HepG2 (cell line): ENCODE measurements around the gene POLA2. TPM values are rescaled to one million over a fixed set of nuclear protein-coding genes. Genes with fewer than 3 reads are reported as not detected.
"Not testable (repeated sequence)": the region's sequence is repeated elsewhere in the genome, so short reads cannot be mapped to it uniquely, and the experiment has no call there.

Experiments used
- ATAC-seq: fragments of 200-7000 bp; cut with Tn5 transposase; 3 replicates; pipeline ENCODE4 v1.9.1; 2020; ENCODE audit warnings: mild to moderate bottlenecking, moderate library complexity
- BruUV-seq: library from RNA; stranded (reverse); fragments of 400-500 nt; replicated peaks from 2 replicates; lab custom pipeline; 2021; lab: Mats Ljungman, UMichigan
- CTCF ChIA-PET: fragments of 300-600 bp; formaldehyde crosslinking; extraction: SDS; loops from one replicate; lab custom pipeline; 2021; ENCODE audit warnings: low total read pairs, inconsistent platforms, low intra/inter-chr PET ratio; lab: Yijun Ruan, JAX
- POLR2A ChIA-PET: fragments of 350-600 bp; sonication (Branson Sonifier 250); formaldehyde crosslinking; loops from one replicate; lab custom pipeline; 2020; ENCODE audit warnings: antibody characterized with exemption, inconsistent platforms; lab: Yijun Ruan, JAX
- DNase-seq: peaks from one replicate; pipeline ENCODE4 v3.0.0-alpha.2; 2015; ENCODE audit warnings: low spot score
- FAIRE-seq: peaks from 3 replicates; lab custom pipeline; 2011; peaks lifted over from hg19 to GRCh38; lab: Jason Lieb, UNC
- H2AFZ ChIP-seq: one replicate; pipeline ENCODE4 v1.6.1; 2011; ENCODE audit warnings: low read length, inconsistent platforms
- H3K27ac ChIP-seq: fragments of 300-600 bp; 3 replicates; pipeline ENCODE4 v1.8.0; 2011; ENCODE audit warnings: mixed run types, mild to moderate bottlenecking, mixed read lengths, low read length, inconsistent platforms; ENCODE audit not compliant: insufficient read depth; ENCODE audit errors: extremely low read length
- H3K27me3 ChIP-seq, 2 experiments: fragments of 200-600 bp in 1 of 2; 2 replicates in 1 of 2; 3 replicates in 1 of 2; pipeline versions ENCODE4 v1.6.0 to v1.8.0; 2011; ENCODE audit warnings: low read length in 2 of 2, mild to moderate bottlenecking in 2 of 2, moderate library complexity in 2 of 2, inconsistent platforms in 1 of 2; ENCODE audit not compliant: insufficient read depth in 2 of 2, control insufficient read depth in 1 of 2
- H3K36me3 ChIP-seq, 2 experiments: fragments of 200-600 bp in 1 of 2; replicated peaks in 1 of 2; 2 replicates in 1 of 2; 3 replicates in 1 of 2; pipeline versions ENCODE4 v1.5.1 to v1.8.0; 2011; ENCODE audit warnings: low read length in 2 of 2, inconsistent platforms in 1 of 2; ENCODE audit not compliant: insufficient read depth in 2 of 2, control insufficient read depth in 1 of 2
- H3K4me1 ChIP-seq: 2 replicates; pipeline ENCODE4 v1.5.1; 2012; ENCODE audit warnings: low read length, inconsistent platforms; ENCODE audit not compliant: insufficient read depth
- H3K4me2 ChIP-seq: 2 replicates; pipeline ENCODE4 v1.6.0; 2011; ENCODE audit warnings: low read depth, low read length, inconsistent platforms
- H3K4me3 ChIP-seq, 3 experiments: fragments of 200-600 bp in 1 of 3; sonication (generic), shearing (Covaris generic) in 1 of 3; replicated peaks in 1 of 3; 2 replicates each; pipeline ENCODE4 v1.5.1; 2011 to 2016; ENCODE audit warnings: low read length in 3 of 3, inconsistent platforms in 2 of 3, low read depth in 2 of 3, mild to moderate bottlenecking in 2 of 3, control low read depth in 1 of 3, mixed read lengths in 1 of 3; ENCODE audit not compliant: insufficient read depth in 1 of 3
- H3K79me2 ChIP-seq: one replicate; pipeline ENCODE4 v1.6.1; 2011; ENCODE audit warnings: low read length, inconsistent platforms; ENCODE audit not compliant: insufficient read depth
- H3K9ac ChIP-seq: 2 replicates; pipeline ENCODE4 v1.6.0; 2011; ENCODE audit warnings: mild to moderate bottlenecking, low read depth, low read length, inconsistent platforms; ENCODE audit not compliant: insufficient read depth
- H3K9me3 ChIP-seq: 2 replicates; pipeline ENCODE4 v1.5.1; 2012; ENCODE audit warnings: mild to moderate bottlenecking, low read length
- H4K20me1 ChIP-seq: 2 replicates; pipeline ENCODE4 v1.6.0; 2011; ENCODE audit warnings: inconsistent platforms, mild to moderate bottlenecking, low read length, moderate library complexity; ENCODE audit not compliant: insufficient read depth
- FOXK2 ChIP-seq: fragments of 450-650 bp; IDR thresholded peaks from 2 replicates; pipeline ENCODE4 v1.6.1; 2016
- MYNN ChIP-seq: sonication (generic); formaldehyde crosslinking; IDR thresholded peaks from 2 replicates; pipeline ENCODE4 v1.4.0; 2020; ENCODE audit warnings: mild to moderate bottlenecking, low read depth, missing genetic modification reagents
- SP4 ChIP-seq: sonication (generic); formaldehyde crosslinking; IDR thresholded peaks from 2 replicates; pipeline ENCODE4 v1.8.1; 2023; ENCODE audit warnings: mild to moderate bottlenecking, missing genetic modification reagents
- TFDP1 ChIP-seq: IDR thresholded peaks from 2 replicates; pipeline ENCODE4 v1.6.1; 2016; ENCODE audit warnings: missing compliant biosample characterization, missing genetic modification reagents, borderline replicate concordance
- YEATS2 ChIP-seq: sonication (generic); formaldehyde crosslinking; IDR thresholded peaks from 2 replicates; pipeline ENCODE4 v1.4.0; 2020; ENCODE audit warnings: missing genetic modification reagents, borderline replicate concordance
- ZFP62 ChIP-seq: sonication (generic); formaldehyde crosslinking; IDR thresholded peaks from 2 replicates; pipeline ENCODE4 v1.4.0; 2020; ENCODE audit warnings: missing genetic modification reagents
- ZNF574 ChIP-seq: sonication (generic); formaldehyde crosslinking; IDR thresholded peaks from 2 replicates; pipeline ENCODE4 v1.4.0; 2020; ENCODE audit warnings: missing genetic modification reagents
- WGBS: methylation state at CpG from one replicate; pipeline ENCODE4 v1.1.6; 2017; ENCODE audit warnings: low lambda C conversion rate; 5-methylcytosine and 5-hydroxymethylcytosine counted together
- in situ Hi-C: cut with HindIII; loops from 2 replicates; pipeline ENCODE4 v1.10.0; 2017; ENCODE audit warnings: low pct_unique_long_range_greater_than_20kb; ENCODE audit not compliant: extremely low pct_ligation_motif_present
- intact Hi-C: fragments of 100-400 bp; cut with micrococcal nuclease; formaldehyde crosslinking; loops from one replicate; pipeline ENCODE4 v1.10.0; 2022; ENCODE audit not compliant: unreplicated experiment
- polyA plus RNA-seq, 8 experiments: library from polyadenylated mRNA; depleted of rRNA in 3 of 8; stranded (reverse) in 7 of 8; unstranded in 1 of 8; fragments of >200 nt; fragmentation: Illumina TruSeq in 4 of 8; extraction: Trizol in 4 of 8; gene quantifications; 2 replicates each; pipeline versions ENCODE4 v1.2.1 to v1.2.3, GENCODE V29; 2011 to 2016; ENCODE audit warnings: low read depth in 4 of 8, missing spikeins in 1 of 8, mixed read lengths in 1 of 8; ENCODE audit not compliant: insufficient read depth in 1 of 8
- total RNA-seq, 5 experiments: library from RNA; depleted of rRNA; stranded (reverse); fragments of >200 nt; fragmentation: Illumina TruSeq; extraction: Trizol; gene quantifications; 2 replicates each; pipeline ENCODE4 v1.2.3, GENCODE V29; 2016; ENCODE audit warnings: low read depth in 1 of 5

POLA2 gene
- total and polyA plus RNA-seq, 2 of the 13 experiments (the other 11 are each of a cell fraction or from before 2014, with no cell fraction given) = 9.7 to 15.6 TPM

GRCh38 chr11:65243797-65244196 lies 18.0 kb upstream of the POLA2 start (continued):
- TF ChIP-seq ZNF574 = no peak
- no peak for TF ChIP-seq SP4
- TF ChIP-seq TFDP1 (CRISPR knock-in tag) = no peak
- no peak for TF ChIP-seq ZFP62
- TF ChIP-seq YEATS2 = no peak
- no peak for TF ChIP-seq FOXK2
- TF ChIP-seq MYNN (CRISPR knock-in tag) = no peak

GRCh38 chr11:65245046-65245445 lies 16.7 kb upstream of the POLA2 start:
- H3K27ac ChIP-seq, H4K20me1 ChIP-seq, CTCF ChIA-PET, DNase-seq, H3K4me2 ChIP-seq, H3K79me2 ChIP-seq, H3K4me1 ChIP-seq, in situ Hi-C loops, FAIRE-seq, POLR2A ChIA-PET, ATAC-seq, H3K4me3 ChIP-seq, H2AFZ ChIP-seq, BruUV-seq, H3K36me3 ChIP-seq, intact Hi-C loops, H3K9me3 ChIP-seq, H3K9ac ChIP-seq, H3K27me3 ChIP-seq: not testable (repeated sequence)
- WGBS = 67% methylated on average over 8 of the region's 8 CpGs
